Measurements from ENCODE around the gene CACNG8.

- TF ChIP-seq CTCF (IDR thresholded peaks at IDR 0.05) (no peak), EP300 (IDR thresholded peaks at IDR 0.05; ENCODE audit: low read depth) (no peak), POLR2A (IDR thresholded peaks at IDR 0.05) (no peak)
These were observed 63.9 kb downstream of the CACNG8 start for GRCh38 chr19:54026656-54027055.
